CD14-positive monocyte (primary cell): ENCODE data around the gene SLC9A7. TPM values are rescaled to one million over a fixed set of nuclear protein-coding genes. Genes with fewer than 3 reads are reported as not detected.

Experiments used
- DNase-seq, 3 donors: peaks; one replicate each; pipeline ENCODE4 v3.0.0-alpha.2; 2011 to 2022
- H2AFZ ChIP-seq: 2 replicates; pipeline ENCODE4 v1.6.0; 2012; ENCODE audit warnings: mild to moderate bottlenecking, low read depth, low read length, inconsistent platforms; ENCODE audit not compliant: insufficient read depth, poor library complexity, severe bottlenecking
- H3K27ac ChIP-seq, 2 donors: 1 replicate in 1 of 2; 2 replicates in 1 of 2; pipeline ENCODE4 v1.5.1; 2012 to 2013; ENCODE audit warnings: low read length in 2 of 2, control low read depth in 1 of 2, inconsistent platforms in 1 of 2, low read depth in 1 of 2, mild to moderate bottlenecking in 1 of 2
- H3K27me3 ChIP-seq, 2 donors: one replicate each; pipeline versions ENCODE4 v1.6.0 to v1.6.1; 2011 to 2013; ENCODE audit warnings: low read length in 2 of 2; ENCODE audit not compliant: control insufficient read depth in 2 of 2, insufficient read depth in 2 of 2
- H3K36me3 ChIP-seq, 2 donors: replicated peaks in 1 of 2; 1 replicate in 1 of 2; 2 replicates in 1 of 2; pipeline versions ENCODE4 v1.5.1 to v1.6.1; 2012 to 2013; ENCODE audit warnings: low read length in 2 of 2, control low read depth in 1 of 2, inconsistent platforms in 1 of 2, mild to moderate bottlenecking in 1 of 2; ENCODE audit not compliant: insufficient read depth in 2 of 2, control insufficient read depth in 1 of 2
- H3K4me1 ChIP-seq, 2 donors: 1 replicate in 1 of 2; 2 replicates in 1 of 2; pipeline versions ENCODE4 v1.5.1 to v1.6.1; 2012 to 2013; ENCODE audit warnings: low read length in 2 of 2, control low read depth in 1 of 2, inconsistent platforms in 1 of 2, mild to moderate bottlenecking in 1 of 2, moderate library complexity in 1 of 2; ENCODE audit not compliant: insufficient read depth in 2 of 2, control insufficient read depth in 1 of 2
- H3K4me2 ChIP-seq: replicated peaks from 2 replicates; pipeline ENCODE3; 2012; ENCODE audit warnings: low read length, moderate library complexity, mild to moderate bottlenecking; ENCODE audit not compliant: poor library complexity, severe bottlenecking; ENCODE audit errors: extremely low read depth
- H3K4me3 ChIP-seq, 3 experiments: fragments of 200-600 bp in 1 of 3; sonication (generic) in 1 of 3; replicated peaks in 1 of 3; 1 replicate in 2 of 3; 2 replicates in 1 of 3; pipeline ENCODE4 v1.5.1; 2011 to 2013; ENCODE audit warnings: low read length in 3 of 3, mild to moderate bottlenecking in 3 of 3, control low read depth in 2 of 3, low read depth in 2 of 3, inconsistent platforms in 1 of 3, moderate library complexity in 1 of 3
- H3K79me2 ChIP-seq: 2 replicates; pipeline ENCODE4 v1.6.0; 2012; ENCODE audit warnings: mild to moderate bottlenecking, control low read depth, inconsistent platforms, low read length, moderate library complexity; ENCODE audit not compliant: insufficient read depth
- H3K9ac ChIP-seq: 2 replicates; pipeline ENCODE4 v1.6.0; 2017; ENCODE audit warnings: low read length, mild to moderate bottlenecking; ENCODE audit not compliant: insufficient read depth, poor library complexity, severe bottlenecking
- H3K9me3 ChIP-seq, 2 donors: replicated peaks in 1 of 2; 1 replicate in 1 of 2; 2 replicates in 1 of 2; pipeline versions ENCODE4 v1.5.1 to v1.6.1; 2012 to 2013; ENCODE audit warnings: low read length in 2 of 2, control low read depth in 1 of 2; ENCODE audit not compliant: control insufficient read depth in 1 of 2, insufficient read depth in 1 of 2
- H4K20me1 ChIP-seq: 2 replicates; pipeline ENCODE4 v1.6.0; 2012; ENCODE audit warnings: mild to moderate bottlenecking, low read length, control low read depth, moderate library complexity; ENCODE audit not compliant: insufficient read depth
- H3K27ac Mint-ChIP-seq, 7 donors: one replicate each; pipeline ENCODE4 v1.8.0; 2020; ENCODE audit warnings: mild to moderate bottlenecking in 7 of 7, mixed read lengths in 7 of 7, moderate library complexity in 6 of 7, inconsistent platforms in 2 of 7
- H3K27me3 Mint-ChIP-seq, 3 donors: one replicate each; pipeline ENCODE4 v1.8.0; 2021 to 2022; ENCODE audit warnings: low read depth in 3 of 3, mild to moderate bottlenecking in 3 of 3, mixed read lengths in 3 of 3, moderate library complexity in 3 of 3, inconsistent platforms in 1 of 3
- H3K36me3 Mint-ChIP-seq, 2 donors: one replicate each; pipeline ENCODE4 v1.8.0; 2020; ENCODE audit warnings: mixed read lengths in 2 of 2, inconsistent platforms in 1 of 2, mild to moderate bottlenecking in 1 of 2
- H3K4me1 Mint-ChIP-seq: one replicate; pipeline ENCODE4 v1.8.0; 2020; ENCODE audit warnings: mild to moderate bottlenecking, mixed read lengths
- H3K4me3 Mint-ChIP-seq, 2 donors: one replicate each; pipeline ENCODE4 v1.8.0; 2020; ENCODE audit warnings: mild to moderate bottlenecking in 2 of 2, mixed read lengths in 2 of 2, moderate library complexity in 1 of 2
- H3K9me3 Mint-ChIP-seq, 7 donors: one replicate each; pipeline ENCODE4 v1.8.0; 2020 to 2022; ENCODE audit warnings: mixed read lengths in 7 of 7, mild to moderate bottlenecking in 6 of 7, moderate library complexity in 6 of 7, inconsistent platforms in 2 of 7
- WGBS: methylation state at CpG from one replicate; pipeline ENCODE4 v1.1.5; 2013; ENCODE audit warnings: missing lambda C conversion rate; ENCODE audit not compliant: insufficient coverage; 5-methylcytosine and 5-hydroxymethylcytosine counted together
- intact Hi-C, 2 donors: fragments of 100-400 bp; cut with micrococcal nuclease; formaldehyde crosslinking; loops; one replicate each; pipeline versions ENCODE4 v1.15.0 to v1.15.1; 2023
- polyA plus RNA-seq, 3 donors: library from polyadenylated mRNA; depleted of rRNA in 1 of 3; unstranded in 2 of 3; stranded (reverse) in 1 of 3; fragments of 300-500 nt in 2 of 3; fragments of >200 nt in 1 of 3; fragmentation: Illumina TruSeq in 2 of 3; gene quantifications; 1 replicate in 2 of 3; 2 replicates in 1 of 3; pipeline ENCODE4 v1.2.3, GENCODE V29; 2012 to 2021
- TF ChIP-seq, protein P1 (sequence below): fragments of 200-600 bp; IDR thresholded peaks from one replicate; pipeline ENCODE4 v1.8.0; 2022; ENCODE audit warnings: antibody characterized with exemption, mild to moderate bottlenecking

Gene SLC9A7
- polyA plus RNA-seq, 3 donors: 0.73 to 2.0 (median 1.0) TPM

DNA sequence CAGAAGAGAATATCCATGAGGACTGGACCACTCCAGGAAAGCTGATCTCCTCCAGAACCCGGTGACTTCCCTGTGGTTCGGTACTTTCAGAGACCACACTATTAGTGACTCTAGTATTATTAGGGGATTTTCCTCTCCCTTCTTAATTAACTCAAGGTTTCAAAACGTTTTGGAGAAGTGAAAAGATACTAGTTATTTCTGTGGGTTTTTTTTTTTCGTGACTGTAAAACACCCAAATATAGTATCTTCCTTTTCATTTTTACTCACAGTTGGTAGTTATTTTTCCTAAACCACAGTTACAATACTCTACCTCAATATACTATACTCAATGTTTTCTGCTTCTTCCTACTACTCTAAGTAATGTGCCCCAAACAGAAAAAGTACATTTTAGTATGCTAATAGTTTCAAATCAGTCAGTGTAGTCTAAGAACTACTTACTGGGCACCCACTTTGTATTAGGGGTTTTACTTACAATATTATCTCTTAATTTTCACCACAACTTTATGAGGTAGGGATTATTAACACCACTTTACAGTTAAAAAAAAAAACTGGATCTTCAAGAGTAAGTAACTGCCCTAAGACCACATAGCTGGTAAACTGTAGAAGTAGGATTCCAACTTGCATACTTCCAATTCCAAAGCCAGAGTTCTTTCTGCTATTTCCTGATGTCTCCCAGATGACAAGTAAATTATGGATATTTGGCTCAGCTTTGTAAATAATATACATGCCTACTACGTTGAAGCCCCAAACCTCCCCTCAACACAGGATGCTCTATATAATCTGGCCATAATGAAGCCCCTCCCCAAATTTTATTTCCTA, 45.0 kb downstream of the SLC9A7 start:
- TF ChIP-seq, protein P1, sequence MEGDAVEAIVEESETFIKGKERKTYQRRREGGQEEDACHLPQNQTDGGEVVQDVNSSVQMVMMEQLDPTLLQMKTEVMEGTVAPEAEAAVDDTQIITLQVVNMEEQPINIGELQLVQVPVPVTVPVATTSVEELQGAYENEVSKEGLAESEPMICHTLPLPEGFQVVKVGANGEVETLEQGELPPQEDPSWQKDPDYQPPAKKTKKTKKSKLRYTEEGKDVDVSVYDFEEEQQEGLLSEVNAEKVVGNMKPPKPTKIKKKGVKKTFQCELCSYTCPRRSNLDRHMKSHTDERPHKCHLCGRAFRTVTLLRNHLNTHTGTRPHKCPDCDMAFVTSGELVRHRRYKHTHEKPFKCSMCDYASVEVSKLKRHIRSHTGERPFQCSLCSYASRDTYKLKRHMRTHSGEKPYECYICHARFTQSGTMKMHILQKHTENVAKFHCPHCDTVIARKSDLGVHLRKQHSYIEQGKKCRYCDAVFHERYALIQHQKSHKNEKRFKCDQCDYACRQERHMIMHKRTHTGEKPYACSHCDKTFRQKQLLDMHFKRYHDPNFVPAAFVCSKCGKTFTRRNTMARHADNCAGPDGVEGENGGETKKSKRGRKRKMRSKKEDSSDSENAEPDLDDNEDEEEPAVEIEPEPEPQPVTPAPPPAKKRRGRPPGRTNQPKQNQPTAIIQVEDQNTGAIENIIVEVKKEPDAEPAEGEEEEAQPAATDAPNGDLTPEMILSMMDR: no peak
- Histone ChIP-seq H3K4me2 (no peak overlapping the region), H2AFZ (no peak overlapping the region), H3K79me2 (no peaks in the 10 kb centered on the region), H3K27ac (no peak overlapping the region), H3K9me3 (no peaks in the 10 kb centered on the region), H3K27me3 (no peaks in the 10 kb centered on the region), H3K4me3 (no peak overlapping the region), H4K20me1 (no peaks in the 10 kb centered on the region), H3K36me3 (no peaks in the 10 kb centered on the region), H3K9ac (no peak overlapping the region), H3K4me1 (peaks cover 28% of the 10 kb centered on the region in 2 donors)
- peaks cover 47% of the 10 kb centered on the region for H3K4me1 Mint-ChIP-seq
- peak overlapping the region in 2 of 7 donors; percentile 17 to 45 for H3K27ac Mint-ChIP-seq
- H3K4me3 Mint-ChIP-seq: no peak overlapping the region
- peak in 1 of 3 donors; percentile 40 for DNase-seq
- H3K27me3 Mint-ChIP-seq: peaks cover 0 to 12% (median 0%) of the 10 kb centered on the region in 3 donors
- WGBS: no CpG with 5 or more reads among the region's 5 CpGs
- H3K9me3 Mint-ChIP-seq: peaks cover 0 to 7% (median 3%) of the 10 kb centered on the region in 7 donors
- intact Hi-C loops: no loop called here
- H3K36me3 Mint-ChIP-seq: no peaks in the 10 kb centered on the region

DNA sequence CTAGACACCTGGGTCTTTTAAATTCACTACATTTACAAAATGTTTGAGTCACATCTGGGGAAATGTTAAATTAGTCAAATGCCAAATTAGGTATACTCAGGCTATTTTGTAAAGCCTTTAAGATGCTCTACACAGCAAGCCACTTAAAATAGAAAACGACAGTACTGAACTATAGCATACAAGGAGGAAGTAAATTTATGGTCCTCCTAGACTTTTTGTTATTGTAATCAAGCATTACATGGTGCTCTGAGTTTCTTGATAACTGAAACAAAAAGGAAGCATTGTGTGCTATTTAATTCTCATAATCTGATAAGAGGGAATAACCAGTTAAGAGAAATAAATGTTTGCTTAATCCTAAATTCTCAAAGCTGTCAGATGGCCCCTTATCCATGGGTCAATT, 46.2 kb downstream of the SLC9A7 start:
- no peak overlapping the region for H3K4me2 ChIP-seq
- H3K79me2 ChIP-seq: no peaks in the 10 kb centered on the region
- Mint-ChIP-seq H3K27ac (no peak overlapping the region), H3K4me1 (peaks cover 47% of the 10 kb centered on the region), H3K9me3 (peaks cover 0 to 7% (median 1%) of the 10 kb centered on the region in 7 donors), H3K36me3 (no peaks in the 10 kb centered on the region), H3K4me3 (no peak overlapping the region), H3K27me3 (peaks cover 0 to 10% (median 0%) of the 10 kb centered on the region in 3 donors)
- H3K9me3 ChIP-seq: no peaks in the 10 kb centered on the region
- TF ChIP-seq, protein P1: no peak
- H3K4me3 ChIP-seq: no peak overlapping the region
- no peaks in the 10 kb centered on the region for H3K36me3 ChIP-seq
- intact Hi-C loops: no loop called here
- no CpG with 5 or more reads among the region's 1 CpG for WGBS
- H2AFZ ChIP-seq: no peak overlapping the region
- no peak for DNase-seq
- H3K27me3 ChIP-seq: no peaks in the 10 kb centered on the region
- no peak overlapping the region for H3K27ac ChIP-seq
- H3K4me1 ChIP-seq: peaks cover 28% of the 10 kb centered on the region in 2 donors
- no peaks in the 10 kb centered on the region for H4K20me1 ChIP-seq
- no peak overlapping the region for H3K9ac ChIP-seq
